Stomach (tissue), 4 donors: ENCODE measurements around the gene CS.

Experiments used
- CTCF ChIP-seq, 7 experiments: fragments of 450-650 bp in 4 of 7; fragments of 200-600 bp in 3 of 7; sonication (generic) in 3 of 7; IDR thresholded peaks; one replicate each; pipeline ENCODE4 v1.5.1; 2016 to 2019; ENCODE audit warnings: antibody characterized with exemption in 7 of 7, control low read depth in 2 of 7, mild to moderate bottlenecking in 1 of 7
- EP300 ChIP-seq: sonication (generic); formaldehyde crosslinking; IDR thresholded peaks from one replicate; pipeline ENCODE4 v1.6.1; 2017; ENCODE audit warnings: antibody characterized with exemption

GRCh38 chr12:56336361-56337167 is 36.4 kb upstream of the CS start:
- TF ChIP-seq CTCF (IDR thresholded peaks at IDR 0.05) (no peak), EP300 (no peak)
